Measurements from ENCODE around the gene KRT32.

Gene KRT32

GRCh38 chr17:41466988-41467387 is at the start of gene KRT32:
Gene KRT32, minus strand, starts transcription at chr17:41467386. Its CDS starts 61 bp downstream, at chr17:41467325.
- DNase-seq (ENCODE audit: insufficient read length, low spot score): no peak
- FAIRE-seq: no peak

GRCh38 chr17:41516830-41517283 is 49.7 kb upstream of the KRT32 start:
- DNase-seq (ENCODE audit: insufficient read length, low spot score) (no peak), FAIRE-seq (peak; percentile 31)

GRCh38 chr17:41516147-41516829 is 49.1 kb upstream of the KRT32 start:
- DNase-seq (ENCODE audit: insufficient read length, low spot score) (no peak), FAIRE-seq (no peak)

GRCh38 chr17:41513168-41513547 is 46.0 kb upstream of the KRT32 start:
- no peak for FAIRE-seq

GRCh38 chr17:41512546-41513167 is 45.5 kb upstream of the KRT32 start:
- DNase-seq (ENCODE audit: insufficient read length, low spot score): no peak
- FAIRE-seq: no peak

More at GRCh38 chr17:41513168-41513547, 46.0 kb upstream of the KRT32 start:
- no peak for DNase-seq (ENCODE audit: insufficient read length, low spot score)

- FAIRE-seq: no peak
- DNase-seq (ENCODE audit: insufficient read length, low spot score): no peak
Observed at GRCh38 chr17:41511716-41512115, 44.5 kb upstream of the KRT32 start.

GRCh38 chr17:41511116-41511515 is 43.9 kb upstream of the KRT32 start:
- DNase-seq (ENCODE audit: insufficient read length, low spot score) (no peak), FAIRE-seq (no peak)

GRCh38 chr17:41510251-41511065 is 43.3 kb upstream of the KRT32 start:
- DNase-seq (ENCODE audit: insufficient read length, low spot score) (no peak), FAIRE-seq (no peak)

GRCh38 chr17:41507315-41507880 is 40.2 kb upstream of the KRT32 start:
- FAIRE-seq (no peak), DNase-seq (ENCODE audit: insufficient read length, low spot score) (no peak)

GRCh38 chr17:41505809-41506767 is 38.9 kb upstream of the KRT32 start:
- DNase-seq (ENCODE audit: insufficient read length, low spot score) (no peak), FAIRE-seq (peak; percentile 54)

GRCh38 chr17:41505007-41505808 is 38.0 kb upstream of the KRT32 start, which contains the start of gene KRT13:
Gene KRT13, minus strand, starts transcription at chr17:41505612. Its CDS starts 62 bp downstream, at chr17:41505550.
- FAIRE-seq: no peak
- DNase-seq (ENCODE audit: insufficient read length, low spot score): no peak

GRCh38 chr17:41504246-41504977 is 37.2 kb upstream of the KRT32 start:
- FAIRE-seq (no peak), DNase-seq (ENCODE audit: insufficient read length, low spot score) (no peak)

- DNase-seq (ENCODE audit: insufficient read length, low spot score) (no peak), FAIRE-seq (no peak)
Observed at GRCh38 chr17:41503202-41503601, 36.0 kb upstream of the KRT32 start.

- peak; percentile 75 for DNase-seq (ENCODE audit: insufficient read length, low spot score)
- FAIRE-seq: peak; percentile 59
Observed at GRCh38 chr17:41500131-41500911, 33.1 kb upstream of the KRT32 start.

- DNase-seq (ENCODE audit: insufficient read length, low spot score) (no peak), FAIRE-seq (no peak)
Observed at GRCh38 chr17:41499714-41500113, 32.5 kb upstream of the KRT32 start.

GRCh38 chr17:41498276-41498675 is 31.1 kb upstream of the KRT32 start:
- FAIRE-seq (peak; percentile 57), DNase-seq (ENCODE audit: insufficient read length, low spot score) (no peak)

- FAIRE-seq: peak; percentile 94
- peak; percentile 96 for DNase-seq (ENCODE audit: insufficient read length, low spot score)
Observed at GRCh38 chr17:41496803-41497484, 29.8 kb upstream of the KRT32 start.

Data from HTR-8/SVneo (cell line).